ENCODE data around the gene DERA.

DNA sequence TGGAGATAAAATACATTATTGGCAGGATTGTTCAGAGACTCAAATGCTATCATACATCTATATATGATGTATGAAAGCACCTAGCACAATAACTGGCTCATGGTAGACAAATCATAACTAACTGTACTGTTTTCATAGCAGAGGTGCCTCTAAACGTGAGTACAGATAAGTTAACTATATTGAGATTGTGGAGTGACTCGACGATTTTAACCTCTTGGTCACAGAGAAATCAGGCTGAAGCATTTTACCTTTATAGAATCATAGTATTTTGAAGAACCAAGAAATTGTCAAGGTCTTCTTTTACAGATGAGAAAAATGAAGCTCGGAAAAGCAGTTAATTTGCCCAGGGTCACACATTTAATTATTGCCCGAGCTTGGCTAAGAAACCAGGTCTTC, 666 bp upstream of the DERA start:
- no peak for TF ChIP-seq CTCF (IDR thresholded peaks at IDR 0.05)
- no peak for TF ChIP-seq POLR2A (IDR thresholded peaks at IDR 0.05)

Measured in adrenal gland (tissue), 5 donors.